ENCODE data around the gene MSANTD2. TPM values are rescaled to one million over a fixed set of nuclear protein-coding genes. Genes with fewer than 3 reads are reported as not detected.

Gene MSANTD2
- total and polyA plus RNA-seq, 2 of the 4 experiments (the other 2 are of a cell fraction), result 5.0 to 6.0 TPM

- Histone ChIP-seq H3K23ac (ENCODE audit: low read depth, low read length) (no peak overlapping the region), H3K56ac (ENCODE audit: extremely low read depth, insufficient read depth, low read length) (no peak overlapping the region), H2BK15ac (ENCODE audit: low read depth, low read length) (no peak overlapping the region), H2BK5ac (ENCODE audit: low read depth, low read length, poor library complexity, severe bottlenecking) (no peak overlapping the region), H4K20me1 (ENCODE audit: insufficient read depth, low read length) (no peaks in the 10 kb centered on the region), H3K79me1 (ENCODE audit: low read depth in 1 of 2, low read length in 2 of 2) (no peaks in the 10 kb centered on the region), H3K27ac (ENCODE audit: insufficient read depth, low read length) (no peak overlapping the region), H3K4me3 (ENCODE audit: insufficient read depth, low read depth, low read length) (no peak overlapping the region), H3K4me1 (ENCODE audit: control insufficient read depth, insufficient read depth, low read length) (no peaks in the 10 kb centered on the region), H3K9ac (ENCODE audit: low read depth, low read length) (no peak overlapping the region), H2BK20ac (ENCODE audit: low read depth, low read length) (no peak overlapping the region), H3K4ac (ENCODE audit: low read depth, low read length) (no peak overlapping the region), H2AK9ac (replicated peaks; ENCODE audit: low read depth, low read length, poor library complexity) (no peak overlapping the region), H4K5ac (ENCODE audit: low read depth, low read length) (no peak overlapping the region), H3K9me3 (ENCODE audit: control insufficient read depth, insufficient read depth, low read length) (no peaks in the 10 kb centered on the region), H2BK120ac (ENCODE audit: low read depth, low read length) (no peak overlapping the region), H4K8ac (ENCODE audit: low read depth in 2 of 2, low read length in 2 of 2) (no peak overlapping the region), H3K36me3 (ENCODE audit: control insufficient read depth, insufficient read depth, low read length) (no peaks in the 10 kb centered on the region), H4K91ac (ENCODE audit: insufficient read depth, low read depth, low read length) (no peak overlapping the region), H2AFZ (replicated peaks; ENCODE audit: low read length, poor library complexity) (no peak overlapping the region), H3K4me2 (ENCODE audit: low read depth, low read length) (no peak overlapping the region), H3K9me1 (ENCODE audit: insufficient read depth, low read length) (no peaks in the 10 kb centered on the region), H3K14ac (replicated peaks; ENCODE audit: low read depth, low read length) (no peak overlapping the region), H3K27me3 (ENCODE audit: control insufficient read depth, insufficient read depth, low read length) (peaks cover 27% of the 10 kb centered on the region), H3K18ac (ENCODE audit: low read depth, low read length) (no peak overlapping the region), H2AK5ac (ENCODE audit: low read depth, low read length) (no peak overlapping the region)
- TF ChIP-seq FOS (IDR thresholded peaks at IDR 0.05; ENCODE audit: low read depth, low read length) (no peak), POLR2A (IDR thresholded peaks at IDR 0.05; ENCODE audit: low read depth, low read length) (no peak), SMC3 (IDR thresholded peaks at IDR 0.05; ENCODE audit: low read depth, low read length) (no peak), ELK1 (IDR thresholded peaks at IDR 0.05; ENCODE audit: borderline replicate concordance, low read depth, low read length) (no peak), RAD21 (IDR thresholded peaks at IDR 0.05; ENCODE audit: low read length) (no peak), RFX5 (IDR thresholded peaks at IDR 0.05; ENCODE audit: low read depth, low read length) (no peak), NFE2L2 (IDR thresholded peaks at IDR 0.05; ENCODE audit: low read depth, low read length) (no peak), USF2 (IDR thresholded peaks at IDR 0.05; ENCODE audit: low read depth, low read length) (no peak), MAZ (IDR thresholded peaks at IDR 0.05; ENCODE audit: borderline replicate concordance, low read depth, low read length) (no peak), CEBPB (IDR thresholded peaks at IDR 0.05; ENCODE audit: low read depth, low read length) (no peak), RCOR1 (IDR thresholded peaks at IDR 0.05; ENCODE audit: insufficient replicate concordance, low read length) (no peak), MAFK (IDR thresholded peaks at IDR 0.05; ENCODE audit: low read depth, low read length) (no peak), MXI1 (IDR thresholded peaks at IDR 0.05; ENCODE audit: borderline replicate concordance, low read depth, low read length) (no peak), CTCF (conservative IDR thresholded peaks at IDR 0.05; ENCODE audit: low read depth, low read length) (no peak)
- POLR2A ChIA-PET (ENCODE audit: unreplicated experiment), result no interaction called here
- intact Hi-C loops (cut with micrococcal nuclease) (no loop called here), in situ Hi-C loops (cut with MboI; ENCODE audit: low sequenced_read_pairs) (loop anchor here (10.0 kb wide), 2 partner anchors 67 to 187 kb away; partner anchors contain the start of gene ESAM), dilution Hi-C loops (cut with HindIII; ENCODE audit: low sequenced_read_pairs, unreplicated experiment) (no loop called here)
- CTCF ChIA-PET, result interaction anchor here (1.5 kb wide), 1 partner anchor 188 kb away, joined by 3 read pairs; no protein-coding TSS in a partner anchor
- BruUV-seq (replicated peaks), result no TSS peak
- ATAC-seq (ENCODE audit: low read depth), result no peak
- no CpG with 5 or more reads among the region's 2 CpGs for WGBS, 2 experiments (ENCODE audit: extremely low coverage in 2 of 2, insufficient read length in 1 of 2)
- DNase-seq, result no peak
Measured at GRCh38 chr11:124831897-124832296, 31.7 kb upstream of the MSANTD2 start.
